IMR-90 (cell line): Measurements from ENCODE around the gene CEP128. TPM values are rescaled to one million over a fixed set of nuclear protein-coding genes. Genes with fewer than 3 reads are reported as not detected.

Experiments
- ATAC-seq: fragments of 200-7000 bp; cut with Tn5 transposase; 2 replicates; pipeline ENCODE4 v1.9.1; 2020; ENCODE audit warnings: low read depth, mild to moderate bottlenecking, moderate library complexity
- BruUV-seq: library from RNA; stranded (reverse); fragments of 400-500 nt; replicated peaks from 2 replicates; lab custom pipeline; 2021; lab: Mats Ljungman, UMichigan
- CTCF ChIA-PET: fragments of 300-600 bp; formaldehyde crosslinking; extraction: SDS; loops from one replicate; lab custom pipeline; 2021; ENCODE audit warnings: antibody characterized with exemption; lab: Yijun Ruan, JAX
- POLR2A ChIA-PET: fragments of 300-600 bp; sonication (Branson Sonifier 250); formaldehyde crosslinking; loops from one replicate; lab custom pipeline; 2022; ENCODE audit warnings: antibody characterized with exemption; ENCODE audit not compliant: unreplicated experiment; lab: Charles Lee
- DNase-seq: peaks from one replicate; pipeline ENCODE4 v3.0.0; 2013
- H2AFZ ChIP-seq: replicated peaks from 2 replicates; pipeline ENCODE3; 2013; ENCODE audit warnings: low read length, mild to moderate bottlenecking; ENCODE audit not compliant: poor library complexity
- H2AK5ac ChIP-seq: 2 replicates; pipeline ENCODE4 v1.6.1; 2013; ENCODE audit warnings: low read depth, low read length, inconsistent platforms
- H2AK9ac ChIP-seq: replicated peaks from 2 replicates; pipeline ENCODE3; 2013; ENCODE audit warnings: mild to moderate bottlenecking, low read depth, low read length, moderate library complexity; ENCODE audit not compliant: poor library complexity
- H2BK120ac ChIP-seq: 2 replicates; pipeline ENCODE4 v1.6.1; 2013; ENCODE audit warnings: low read depth, low read length, inconsistent platforms
- H2BK15ac ChIP-seq: 3 replicates; pipeline ENCODE4 v1.6.1; 2013; ENCODE audit warnings: low read depth, low read length, inconsistent platforms
- H2BK20ac ChIP-seq: 2 replicates; pipeline ENCODE4 v1.6.1; 2013; ENCODE audit warnings: low read depth, mild to moderate bottlenecking, inconsistent platforms, low read length, moderate library complexity
- H2BK5ac ChIP-seq: 2 replicates; pipeline ENCODE4 v1.6.1; 2013; ENCODE audit warnings: mild to moderate bottlenecking, low read depth, low read length, inconsistent platforms; ENCODE audit not compliant: poor library complexity, severe bottlenecking
- H3K14ac ChIP-seq: replicated peaks from 2 replicates; pipeline ENCODE4 v1.6.1; 2013; ENCODE audit warnings: low read depth, low read length, inconsistent platforms
- H3K18ac ChIP-seq: 2 replicates; pipeline ENCODE4 v1.6.1; 2013; ENCODE audit warnings: low read depth, low read length, control low read depth
- H3K23ac ChIP-seq: 2 replicates; pipeline ENCODE4 v1.6.1; 2013; ENCODE audit warnings: low read depth, low read length, inconsistent platforms
- H3K27ac ChIP-seq: 2 replicates; pipeline ENCODE4 v1.5.1; 2013; ENCODE audit warnings: mild to moderate bottlenecking, control low read depth, low read length; ENCODE audit not compliant: insufficient read depth
- H3K27me3 ChIP-seq: 2 replicates; pipeline ENCODE4 v1.6.1; 2013; ENCODE audit warnings: low read length; ENCODE audit not compliant: control insufficient read depth, insufficient read depth
- H3K36me3 ChIP-seq: 2 replicates; pipeline ENCODE4 v1.6.1; 2013; ENCODE audit warnings: low read length, mixed read lengths; ENCODE audit not compliant: control insufficient read depth, insufficient read depth
- H3K4ac ChIP-seq: 2 replicates; pipeline ENCODE4 v1.6.1; 2013; ENCODE audit warnings: low read depth, low read length, inconsistent platforms
- H3K4me1 ChIP-seq: 2 replicates; pipeline ENCODE4 v1.6.1; 2013; ENCODE audit warnings: low read length, mixed read lengths; ENCODE audit not compliant: control insufficient read depth, insufficient read depth
- H3K4me2 ChIP-seq: 2 replicates; pipeline ENCODE4 v1.6.1; 2013; ENCODE audit warnings: low read depth, mild to moderate bottlenecking, control low read depth, low read length, moderate library complexity
- H3K4me3 ChIP-seq: 2 replicates; pipeline ENCODE4 v1.5.1; 2013; ENCODE audit warnings: low read depth, mild to moderate bottlenecking, control low read depth, low read length, moderate library complexity; ENCODE audit not compliant: insufficient read depth
- H3K56ac ChIP-seq: 2 replicates; pipeline ENCODE4 v1.6.1; 2013; ENCODE audit warnings: low read length, inconsistent platforms; ENCODE audit not compliant: insufficient read depth; ENCODE audit errors: extremely low read depth
- H3K79me1 ChIP-seq, 2 experiments: 2 replicates each; pipeline ENCODE4 v1.6.1; 2013; ENCODE audit warnings: low read length in 2 of 2, inconsistent platforms in 1 of 2, low read depth in 1 of 2
- H3K9ac ChIP-seq: 2 replicates; pipeline ENCODE4 v1.6.1; 2013; ENCODE audit warnings: low read depth, low read length, control low read depth
- H3K9me1 ChIP-seq: 2 replicates; pipeline ENCODE4 v1.6.1; 2013; ENCODE audit warnings: low read length, inconsistent platforms; ENCODE audit not compliant: insufficient read depth
- H3K9me3 ChIP-seq: 2 replicates; pipeline ENCODE4 v1.6.1; 2013; ENCODE audit warnings: low read length; ENCODE audit not compliant: control insufficient read depth, insufficient read depth
- H4K20me1 ChIP-seq: 2 replicates; pipeline ENCODE4 v1.6.1; 2013; ENCODE audit warnings: low read length, inconsistent platforms; ENCODE audit not compliant: insufficient read depth
- H4K5ac ChIP-seq: 2 replicates; pipeline ENCODE4 v1.6.1; 2013; ENCODE audit warnings: mild to moderate bottlenecking, low read depth, low read length, control low read depth
- H4K8ac ChIP-seq, 2 experiments: 2 replicates each; pipeline ENCODE4 v1.6.1; 2013; ENCODE audit warnings: low read depth in 2 of 2, low read length in 2 of 2, control low read depth in 1 of 2, inconsistent platforms in 1 of 2
- H4K91ac ChIP-seq: 2 replicates; pipeline ENCODE4 v1.6.1; 2013; ENCODE audit warnings: low read depth, low read length, inconsistent platforms; ENCODE audit not compliant: insufficient read depth
- BHLHE40 ChIP-seq: fragments of 150-350 bp; IDR thresholded peaks from 2 replicates; pipeline ENCODE4 v1.6.1; 2016; ENCODE audit warnings: mild to moderate bottlenecking, low read depth, low read length
- MAZ ChIP-seq: IDR thresholded peaks from 2 replicates; pipeline ENCODE4 v1.6.1; 2012; ENCODE audit warnings: low read depth, mild to moderate bottlenecking, low read length, improper control_type of control experiment, moderate library complexity, borderline replicate concordance
- MXI1 ChIP-seq: IDR thresholded peaks from 2 replicates; pipeline ENCODE4 v1.6.1; 2012; ENCODE audit warnings: low read depth, mild to moderate bottlenecking, low read length, moderate library complexity, borderline replicate concordance
- NFE2L2 ChIP-seq: fragments of 150-350 bp; IDR thresholded peaks from 2 replicates; pipeline ENCODE4 v1.6.1; 2016; ENCODE audit warnings: low read depth, mild to moderate bottlenecking, low read length
- POLR2A ChIP-seq: IDR thresholded peaks from 2 replicates; pipeline ENCODE4 v1.6.1; 2012; ENCODE audit warnings: mild to moderate bottlenecking, low read depth, low read length
- RAD21 ChIP-seq: IDR thresholded peaks from 2 replicates; pipeline ENCODE4 v1.6.1; 2012; ENCODE audit warnings: low read length, improper control_type of control experiment
- RCOR1 ChIP-seq: IDR thresholded peaks from 2 replicates; pipeline ENCODE4 v1.6.1; 2012; ENCODE audit warnings: mild to moderate bottlenecking, low read length, improper control_type of control experiment; ENCODE audit not compliant: insufficient replicate concordance
- USF2 ChIP-seq: fragments of 150-350 bp; IDR thresholded peaks from 2 replicates; pipeline ENCODE4 v1.6.1; 2017; ENCODE audit warnings: mild to moderate bottlenecking, antibody characterized with exemption, low read length, low read depth
- WGBS, 2 experiments: methylation state at CpG; one replicate each; pipeline versions ENCODE4 v1.1.5 to v1.1.7; 2013; ENCODE audit warnings: missing lambda C conversion rate in 2 of 2; ENCODE audit not compliant: insufficient read length in 1 of 2; ENCODE audit errors: extremely low coverage in 2 of 2; 5-methylcytosine and 5-hydroxymethylcytosine counted together
- dilution Hi-C: fragments of 300-500 bp; cut with HindIII; formaldehyde crosslinking; loops from one replicate; pipeline ENCODE4 v1.14.3; 2018; ENCODE audit warnings: low sequenced_read_pairs; ENCODE audit not compliant: unreplicated experiment
- in situ Hi-C: fragments of 300-500 bp; cut with MboI; formaldehyde crosslinking; loops from 3 replicates; pipeline ENCODE4 v1.14.3; 2019; ENCODE audit warnings: low sequenced_read_pairs, inconsistent platforms, mixed read lengths
- intact Hi-C: fragments of 100-400 bp; cut with micrococcal nuclease; formaldehyde crosslinking; loops from 2 replicates; pipeline ENCODE4 v1.10.0; 2022
- polyA plus RNA-seq, 3 experiments: library from polyadenylated mRNA; depleted of rRNA; stranded (reverse); fragments of >200 nt; gene quantifications; 2 replicates each; pipeline ENCODE4 v1.2.3, GENCODE V29; 2012; ENCODE audit warnings: low replicate concordance in 1 of 3
- total RNA-seq: library from RNA; depleted of rRNA; stranded (reverse); fragments of >200 nt; gene quantifications from 2 replicates; pipeline ENCODE4 v1.2.3, GENCODE V29; 2012
- TF ChIP-seq, protein P1 (sequence below): fragments of 150-350 bp; IDR thresholded peaks from 2 replicates; pipeline ENCODE4 v1.6.1; 2016; ENCODE audit warnings: low read depth, mild to moderate bottlenecking, low read length, moderate library complexity, borderline replicate concordance

Gene CEP128
- total and polyA plus RNA-seq, 2 of the 4 experiments (the other 2 are of a cell fraction): 1.9 to 5.7 TPM

GRCh38 chr14:80979951-80980350 is 38.4 kb upstream of the CEP128 start:
- intact Hi-C loops (no loop called here), dilution Hi-C loops (no loop called here), in situ Hi-C loops (no loop called here)
- Histone ChIP-seq H2AFZ (no peak overlapping the region), H3K56ac (no peak overlapping the region), H3K27ac (no peak overlapping the region), H3K36me3 (no peaks in the 10 kb centered on the region), H2BK20ac (no peak overlapping the region), H3K79me1 (no peaks in the 10 kb centered on the region), H3K27me3 (peaks cover 17% of the 10 kb centered on the region), H3K4me1 (no peaks in the 10 kb centered on the region), H4K5ac (no peak overlapping the region), H3K4me3 (no peak overlapping the region), H3K4me2 (no peak overlapping the region), H4K8ac (no peak overlapping the region), H2AK5ac (no peak overlapping the region), H3K4ac (no peak overlapping the region), H2AK9ac (no peak overlapping the region), H4K20me1 (no peaks in the 10 kb centered on the region), H3K9me3 (no peaks in the 10 kb centered on the region), H2BK5ac (no peak overlapping the region), H3K9me1 (no peaks in the 10 kb centered on the region), H2BK15ac (no peak overlapping the region), H3K23ac (no peak overlapping the region), H3K9ac (no peak overlapping the region), H2BK120ac (no peak overlapping the region), H3K14ac (no peak overlapping the region), H4K91ac (no peak overlapping the region), H3K18ac (no peak overlapping the region)
- no peak for TF ChIP-seq NFE2L2
- TF ChIP-seq USF2: no peak
- TF ChIP-seq BHLHE40: no peak
- TF ChIP-seq MXI1: no peak
- no peak for TF ChIP-seq RCOR1
- no peak for TF ChIP-seq MAZ
- no peak for TF ChIP-seq RAD21
- TF ChIP-seq POLR2A: no peak
- TF ChIP-seq, protein P1, sequence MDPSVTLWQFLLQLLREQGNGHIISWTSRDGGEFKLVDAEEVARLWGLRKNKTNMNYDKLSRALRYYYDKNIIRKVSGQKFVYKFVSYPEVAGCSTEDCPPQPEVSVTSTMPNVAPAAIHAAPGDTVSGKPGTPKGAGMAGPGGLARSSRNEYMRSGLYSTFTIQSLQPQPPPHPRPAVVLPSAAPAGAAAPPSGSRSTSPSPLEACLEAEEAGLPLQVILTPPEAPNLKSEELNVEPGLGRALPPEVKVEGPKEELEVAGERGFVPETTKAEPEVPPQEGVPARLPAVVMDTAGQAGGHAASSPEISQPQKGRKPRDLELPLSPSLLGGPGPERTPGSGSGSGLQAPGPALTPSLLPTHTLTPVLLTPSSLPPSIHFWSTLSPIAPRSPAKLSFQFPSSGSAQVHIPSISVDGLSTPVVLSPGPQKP: no peak
- ChIA-PET POLR2A (no interaction called here), CTCF (no interaction called here)
- WGBS, 2 experiments: no CpG with 5 or more reads among the region's 2 CpGs
- DNase-seq (no peak), ATAC-seq (no peak)
- no TSS peak for BruUV-seq
